Measurements from ENCODE around the gene MCM5. TPM values are rescaled to one million over a fixed set of nuclear protein-coding genes. Genes with fewer than 3 reads are reported as not detected.

The MCM5 gene
- total RNA-seq, 3 donors from 2014 or later = 18.5 to 45.2 (median 30.3) TPM

DNA sequence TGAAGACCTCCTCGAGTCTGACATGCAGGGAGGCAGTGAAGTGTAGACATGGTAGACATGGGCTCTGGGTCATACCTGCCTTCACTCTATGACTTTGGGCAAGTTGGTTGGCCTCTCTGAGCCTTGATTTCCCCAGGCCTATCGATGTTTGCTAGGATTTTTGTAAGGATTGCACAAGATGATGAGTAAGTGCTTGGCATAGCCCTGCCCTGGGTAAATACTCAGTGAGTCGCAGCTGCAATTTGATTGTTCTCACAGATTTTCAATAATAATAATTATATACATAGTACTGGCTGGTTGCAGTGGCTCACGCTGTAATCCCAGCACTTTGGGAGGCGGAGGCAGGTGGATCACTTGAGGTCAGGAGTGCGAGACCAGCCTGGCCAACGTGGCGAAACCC, 18.1 kb downstream of the MCM5 start:
- H3K4me1 ChIP-seq (ENCODE audit: low read depth) = no peaks in the 10 kb centered on the region
- intact Hi-C loops (cut with DNase I, micrococcal nuclease) = no loop called here
- no peak for ATAC-seq
- peaks cover 3% of the 10 kb centered on the region for H3K36me3 ChIP-seq (ENCODE audit: low read depth)
- no peaks in the 10 kb centered on the region for H3K9me3 ChIP-seq
- TF ChIP-seq, protein P1, sequence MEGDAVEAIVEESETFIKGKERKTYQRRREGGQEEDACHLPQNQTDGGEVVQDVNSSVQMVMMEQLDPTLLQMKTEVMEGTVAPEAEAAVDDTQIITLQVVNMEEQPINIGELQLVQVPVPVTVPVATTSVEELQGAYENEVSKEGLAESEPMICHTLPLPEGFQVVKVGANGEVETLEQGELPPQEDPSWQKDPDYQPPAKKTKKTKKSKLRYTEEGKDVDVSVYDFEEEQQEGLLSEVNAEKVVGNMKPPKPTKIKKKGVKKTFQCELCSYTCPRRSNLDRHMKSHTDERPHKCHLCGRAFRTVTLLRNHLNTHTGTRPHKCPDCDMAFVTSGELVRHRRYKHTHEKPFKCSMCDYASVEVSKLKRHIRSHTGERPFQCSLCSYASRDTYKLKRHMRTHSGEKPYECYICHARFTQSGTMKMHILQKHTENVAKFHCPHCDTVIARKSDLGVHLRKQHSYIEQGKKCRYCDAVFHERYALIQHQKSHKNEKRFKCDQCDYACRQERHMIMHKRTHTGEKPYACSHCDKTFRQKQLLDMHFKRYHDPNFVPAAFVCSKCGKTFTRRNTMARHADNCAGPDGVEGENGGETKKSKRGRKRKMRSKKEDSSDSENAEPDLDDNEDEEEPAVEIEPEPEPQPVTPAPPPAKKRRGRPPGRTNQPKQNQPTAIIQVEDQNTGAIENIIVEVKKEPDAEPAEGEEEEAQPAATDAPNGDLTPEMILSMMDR (IDR thresholded peaks at IDR 0.05) = no peak
- H3K4me3 ChIP-seq = no peak overlapping the region
- DNase-seq = no peak

DNA sequence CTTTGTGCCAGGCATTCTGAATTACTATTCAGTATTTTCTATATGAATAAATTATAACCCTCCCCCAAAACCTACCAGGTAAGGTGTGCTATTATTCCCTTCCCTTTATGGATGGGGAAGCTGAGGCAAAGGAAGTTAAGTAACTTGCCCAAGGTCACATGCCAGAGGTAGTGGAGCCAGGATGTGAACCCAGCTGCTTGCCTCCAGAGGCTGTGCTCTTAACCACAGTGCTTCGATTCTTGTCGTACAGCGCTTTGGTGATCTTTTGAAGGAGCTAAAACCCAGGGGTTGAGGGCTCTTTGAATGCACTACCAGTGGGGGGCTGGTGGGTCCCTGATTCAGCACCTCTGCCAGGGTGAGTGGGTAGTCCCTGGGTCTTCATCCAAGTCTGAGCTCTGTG, 18.8 kb downstream of the MCM5 start:
- Histone ChIP-seq H3K4me3 (no peak overlapping the region), H3K36me3 (ENCODE audit: low read depth) (peaks cover 3% of the 10 kb centered on the region), H3K9me3 (no peaks in the 10 kb centered on the region), H3K4me1 (ENCODE audit: low read depth) (no peaks in the 10 kb centered on the region)
- intact Hi-C loops (cut with DNase I, micrococcal nuclease) = no loop called here
- TF ChIP-seq, protein P1 (IDR thresholded peaks at IDR 0.05) = no peak
- ATAC-seq (no peak), DNase-seq (no peak)

DNA sequence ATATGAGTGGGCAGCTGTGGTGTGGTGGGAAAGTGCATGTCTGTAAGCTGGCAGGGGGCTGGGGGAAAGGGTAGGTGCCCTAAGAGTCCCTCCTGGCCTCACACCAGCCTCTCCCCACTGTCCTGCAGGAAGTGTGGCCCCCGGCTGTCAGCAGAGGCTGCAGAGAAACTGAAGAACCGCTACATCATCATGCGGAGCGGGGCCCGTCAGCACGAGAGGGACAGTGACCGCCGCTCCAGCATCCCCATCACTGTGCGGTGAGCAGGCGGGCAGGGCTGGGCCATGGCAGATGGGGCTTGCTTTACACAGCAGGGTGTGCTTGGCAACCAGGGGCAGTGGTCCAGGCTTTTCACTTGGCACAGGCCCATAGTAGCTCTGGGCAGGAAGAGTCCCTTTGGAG, 19.8 kb downstream of the MCM5 start:
- no peak for ATAC-seq
- TF ChIP-seq, protein P1 (IDR thresholded peaks at IDR 0.05) = no peak
- Histone ChIP-seq H3K4me3 (no peak overlapping the region), H3K4me1 (ENCODE audit: low read depth) (no peaks in the 10 kb centered on the region), H3K36me3 (ENCODE audit: low read depth) (peaks cover 3% of the 10 kb centered on the region), H3K9me3 (no peaks in the 10 kb centered on the region)
- no peak for DNase-seq
- intact Hi-C loops (cut with DNase I, micrococcal nuclease) = no loop called here

DNA sequence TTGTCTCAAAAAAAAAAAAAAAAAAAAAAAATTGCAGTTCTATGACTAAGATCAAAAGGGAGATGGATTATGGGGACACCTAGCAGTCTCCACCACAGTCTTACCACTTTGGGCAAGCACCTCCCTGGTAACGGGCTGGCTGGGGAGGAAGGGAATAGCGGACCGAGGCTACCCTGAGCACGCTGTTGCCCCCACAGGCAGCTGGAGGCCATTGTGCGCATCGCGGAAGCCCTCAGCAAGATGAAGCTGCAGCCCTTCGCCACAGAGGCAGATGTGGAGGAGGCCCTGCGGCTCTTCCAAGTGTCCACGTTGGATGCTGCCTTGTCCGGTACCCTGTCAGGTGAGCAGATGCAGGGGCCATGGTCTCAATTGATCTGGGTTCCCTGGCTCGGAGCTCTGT, 21.2 kb downstream of the MCM5 start:
- H3K36me3 ChIP-seq (ENCODE audit: low read depth) = peaks cover 3% of the 10 kb centered on the region
- no peak overlapping the region for H3K4me3 ChIP-seq
- TF ChIP-seq, protein P1 (IDR thresholded peaks at IDR 0.05) = no peak
- H3K9me3 ChIP-seq = no peaks in the 10 kb centered on the region
- ATAC-seq (no peak), DNase-seq (no peak)
- intact Hi-C loops (cut with DNase I, micrococcal nuclease) = no loop called here
- H3K4me1 ChIP-seq (ENCODE audit: low read depth) = no peaks in the 10 kb centered on the region

DNA sequence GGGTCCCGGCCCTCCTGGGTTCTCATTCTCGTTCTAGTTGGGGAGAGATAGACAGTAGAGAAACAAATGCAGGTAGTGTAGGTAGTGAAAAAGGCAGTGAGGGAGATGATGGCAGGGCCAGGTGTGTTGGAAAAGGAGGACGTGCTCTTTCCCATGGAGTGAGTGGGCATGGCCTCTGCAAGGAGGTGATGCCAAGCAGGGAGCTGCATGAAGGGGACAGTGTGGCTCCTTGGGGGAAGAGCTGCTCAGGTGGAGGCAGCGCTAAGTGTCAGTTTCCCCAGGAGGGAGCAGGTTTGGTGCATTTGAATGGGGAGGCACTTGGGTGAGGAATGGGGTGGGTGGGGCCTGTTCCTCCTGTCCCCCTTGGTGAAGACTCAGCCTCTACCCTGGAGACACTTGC, 22.2 kb downstream of the MCM5 start:
- ATAC-seq = no peak
- Histone ChIP-seq H3K4me3 (no peak overlapping the region), H3K9me3 (no peaks in the 10 kb centered on the region), H3K36me3 (ENCODE audit: low read depth) (peaks cover 3% of the 10 kb centered on the region), H3K4me1 (ENCODE audit: low read depth) (no peaks in the 10 kb centered on the region)
- no peak for DNase-seq
- TF ChIP-seq, protein P1 (IDR thresholded peaks at IDR 0.05) = no peak
- intact Hi-C loops (cut with DNase I, micrococcal nuclease) = no loop called here

DNA sequence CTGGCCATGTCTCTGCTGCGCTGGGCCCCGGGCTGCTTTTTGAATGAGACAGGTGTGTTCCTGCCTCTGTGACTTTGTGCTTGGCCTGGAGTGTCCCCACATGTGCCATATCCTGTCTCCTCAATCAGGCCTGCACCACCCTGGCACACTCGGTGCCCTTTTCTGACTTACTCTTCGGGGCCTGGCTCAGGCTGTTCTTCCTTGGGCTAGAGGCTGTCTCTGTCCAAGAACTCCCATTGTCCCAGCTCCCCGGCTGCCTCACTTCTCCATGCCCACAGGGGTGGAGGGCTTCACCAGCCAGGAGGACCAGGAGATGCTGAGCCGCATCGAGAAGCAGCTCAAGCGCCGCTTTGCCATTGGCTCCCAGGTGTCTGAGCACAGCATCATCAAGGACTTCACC, 23.0 kb downstream of the MCM5 start:
- no peaks in the 10 kb centered on the region for H3K4me1 ChIP-seq (ENCODE audit: low read depth)
- H3K9me3 ChIP-seq = no peaks in the 10 kb centered on the region
- no peak overlapping the region for H3K4me3 ChIP-seq
- intact Hi-C loops (cut with DNase I, micrococcal nuclease) = no loop called here
- DNase-seq = no peak
- H3K36me3 ChIP-seq (ENCODE audit: low read depth) = peaks cover 3% of the 10 kb centered on the region
- ATAC-seq = no peak
- TF ChIP-seq, protein P1 (IDR thresholded peaks at IDR 0.05) = no peak

Measured in mucosa of descending colon (tissue), 3 donors.